Peyer's patch (tissue), 4 donors: ENCODE data around the gene SIGLEC15.

Experiments
- POLR2A ChIP-seq, 2 donors: fragments of 450-650 bp; IDR thresholded peaks; one replicate each; pipeline ENCODE4 v1.5.1; 2017; ENCODE audit warnings: antibody characterized with exemption in 2 of 2, mild to moderate bottlenecking in 2 of 2, moderate library complexity in 2 of 2
- TF ChIP-seq, protein P1 (sequence below), 6 experiments: fragments of 450-650 bp in 4 of 6; fragments of 200-600 bp in 2 of 6; sonication (generic) in 1 of 6; IDR thresholded peaks; one replicate each; pipeline ENCODE4 v1.5.1; 2017 to 2019; ENCODE audit warnings: antibody characterized with exemption in 6 of 6, mild to moderate bottlenecking in 3 of 6, moderate library complexity in 1 of 6

GRCh38 chr18:45861926-45862325 lies 36.5 kb downstream of the SIGLEC15 start:
- TF ChIP-seq, protein P1, sequence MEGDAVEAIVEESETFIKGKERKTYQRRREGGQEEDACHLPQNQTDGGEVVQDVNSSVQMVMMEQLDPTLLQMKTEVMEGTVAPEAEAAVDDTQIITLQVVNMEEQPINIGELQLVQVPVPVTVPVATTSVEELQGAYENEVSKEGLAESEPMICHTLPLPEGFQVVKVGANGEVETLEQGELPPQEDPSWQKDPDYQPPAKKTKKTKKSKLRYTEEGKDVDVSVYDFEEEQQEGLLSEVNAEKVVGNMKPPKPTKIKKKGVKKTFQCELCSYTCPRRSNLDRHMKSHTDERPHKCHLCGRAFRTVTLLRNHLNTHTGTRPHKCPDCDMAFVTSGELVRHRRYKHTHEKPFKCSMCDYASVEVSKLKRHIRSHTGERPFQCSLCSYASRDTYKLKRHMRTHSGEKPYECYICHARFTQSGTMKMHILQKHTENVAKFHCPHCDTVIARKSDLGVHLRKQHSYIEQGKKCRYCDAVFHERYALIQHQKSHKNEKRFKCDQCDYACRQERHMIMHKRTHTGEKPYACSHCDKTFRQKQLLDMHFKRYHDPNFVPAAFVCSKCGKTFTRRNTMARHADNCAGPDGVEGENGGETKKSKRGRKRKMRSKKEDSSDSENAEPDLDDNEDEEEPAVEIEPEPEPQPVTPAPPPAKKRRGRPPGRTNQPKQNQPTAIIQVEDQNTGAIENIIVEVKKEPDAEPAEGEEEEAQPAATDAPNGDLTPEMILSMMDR (IDR thresholded peaks at IDR 0.05), result no peak
- no peak for TF ChIP-seq POLR2A (IDR thresholded peaks at IDR 0.05)
